Neural progenitor cell (in vitro differentiated cells): ENCODE measurements around the gene CD34. TPM values are rescaled to one million over a fixed set of nuclear protein-coding genes. Genes with fewer than 3 reads are reported as not detected.

Source experiments
- DNase-seq: peaks from one replicate; pipeline ENCODE4 v3.0.0-alpha.2; 2016; ENCODE audit warnings: low spot score
- H2AFZ ChIP-seq: fragments of 200-600 bp; sonication (generic); replicated peaks from 2 replicates; pipeline ENCODE4 v1.6.1; 2016; ENCODE audit warnings: antibody characterized with exemption
- H3F3A ChIP-seq: fragments of 200-600 bp; sonication (generic); 2 replicates; pipeline ENCODE4 v1.6.1; 2016; ENCODE audit warnings: antibody characterized with exemption, low read depth
- H3K27ac ChIP-seq: fragments of 200-600 bp; sonication (generic); 2 replicates; pipeline ENCODE4 v1.5.1; 2016; ENCODE audit warnings: mild to moderate bottlenecking
- H3K27me3 ChIP-seq: fragments of 200-600 bp; sonication (generic); 2 replicates; pipeline ENCODE4 v1.6.1; 2016; ENCODE audit warnings: mild to moderate bottlenecking, moderate library complexity
- H3K36me3 ChIP-seq: fragments of 200-600 bp; sonication (generic); 2 replicates; pipeline ENCODE4 v1.5.1; 2016
- H3K4me1 ChIP-seq: fragments of 200-600 bp; sonication (generic); 2 replicates; pipeline ENCODE4 v1.6.1; 2016; ENCODE audit warnings: mixed run types
- H3K4me2 ChIP-seq: fragments of 200-600 bp; sonication (generic); 2 replicates; pipeline ENCODE4 v1.6.1; 2016
- H3K4me3 ChIP-seq: fragments of 200-600 bp; sonication (generic); 2 replicates; pipeline ENCODE4 v1.5.1; 2016
- H3K79me2 ChIP-seq: fragments of 200-600 bp; sonication (generic); 2 replicates; pipeline ENCODE4 v1.6.1; 2016; ENCODE audit warnings: low read depth
- H3K9ac ChIP-seq: fragments of 200-600 bp; sonication (generic); 2 replicates; pipeline ENCODE4 v1.6.1; 2016
- H3K9me3 ChIP-seq: fragments of 200-600 bp; sonication (generic); 2 replicates; pipeline ENCODE4 v1.5.1; 2016; ENCODE audit warnings: low read depth
- H4K20me1 ChIP-seq: fragments of 200-600 bp; sonication (generic); 2 replicates; pipeline ENCODE4 v1.6.1; 2016; ENCODE audit warnings: low read depth
- H3K27ac Mint-ChIP-seq: 3 replicates; pipeline ENCODE4 v1.8.0; 2021; ENCODE audit warnings: mixed read lengths
- H3K27me3 Mint-ChIP-seq: 2 replicates; pipeline ENCODE4 v1.8.0; 2022; ENCODE audit warnings: low read depth, mild to moderate bottlenecking, inconsistent platforms, moderate library complexity, mixed read lengths; ENCODE audit not compliant: insufficient read depth
- H3K36me3 Mint-ChIP-seq: 3 replicates; pipeline ENCODE4 v1.8.0; 2021; ENCODE audit warnings: mixed read lengths
- H3K4me1 Mint-ChIP-seq: 3 replicates; pipeline ENCODE4 v1.8.0; 2021; ENCODE audit warnings: mixed read lengths
- H3K4me3 Mint-ChIP-seq: 3 replicates; pipeline ENCODE4 v1.8.0; 2021; ENCODE audit warnings: mild to moderate bottlenecking, moderate library complexity, mixed read lengths
- H3K9me3 Mint-ChIP-seq: 3 replicates; pipeline ENCODE4 v1.8.0; 2020; ENCODE audit warnings: mixed read lengths
- EZH2 ChIP-seq: fragments of 200-600 bp; sonication (generic); IDR thresholded peaks from 2 replicates; pipeline ENCODE4 v1.6.1; 2017; ENCODE audit warnings: antibody characterized with exemption, mild to moderate bottlenecking, moderate library complexity
- EZH2phosphoT487 ChIP-seq: fragments of 200-600 bp; sonication (generic); IDR thresholded peaks from 2 replicates; pipeline ENCODE4 v1.6.1; 2017; ENCODE audit warnings: antibody characterized with exemption
- total RNA-seq: library from RNA; depleted of rRNA; stranded (reverse); fragments of >200 nt; gene quantifications from 2 replicates; pipeline ENCODE4 v1.2.3, GENCODE V29; 2015; ENCODE audit warnings: low replicate concordance
- TF ChIP-seq, protein P1 (sequence below): fragments of 200-600 bp; sonication (generic); IDR thresholded peaks from 2 replicates; pipeline ENCODE4 v1.5.1; 2017; ENCODE audit warnings: antibody characterized with exemption, mild to moderate bottlenecking

The CD34 gene
- total RNA-seq, 1 donor from 2014 or later = 0.43 TPM

DNA sequence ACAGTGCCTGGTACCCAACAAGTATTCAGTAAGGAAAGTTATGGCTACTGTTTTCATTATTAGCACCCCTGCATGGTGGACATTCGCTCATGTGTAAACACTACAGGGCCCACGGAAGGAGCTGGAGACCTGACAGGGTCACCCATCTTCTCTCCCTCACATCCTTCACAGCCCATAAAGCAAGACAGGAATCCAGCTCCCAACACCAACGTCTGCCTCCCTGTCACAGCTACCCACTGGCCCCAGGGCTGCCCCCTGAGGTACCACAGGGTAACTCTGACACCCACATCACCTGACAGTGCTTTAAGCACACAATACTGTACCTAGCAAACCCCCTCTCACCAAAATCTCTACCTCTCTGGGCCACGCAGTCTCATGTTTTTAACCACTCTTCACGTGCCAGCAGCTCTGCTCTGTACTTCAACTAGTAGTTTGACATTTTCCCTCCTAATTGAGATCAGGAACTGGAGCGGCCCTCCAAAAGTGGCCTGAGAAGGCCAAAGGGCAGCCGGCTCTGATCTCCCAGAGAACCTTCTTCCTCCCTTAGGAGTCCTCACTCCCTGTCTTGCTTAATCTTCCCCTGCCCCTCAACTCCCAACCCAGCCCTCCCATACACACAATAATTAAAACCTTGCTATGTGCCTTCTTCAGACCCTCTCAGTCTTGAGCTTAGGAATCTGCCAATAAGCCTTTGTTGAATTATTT lies 76.8 kb downstream of the CD34 start:
- no peaks in the 10 kb centered on the region for H3F3A ChIP-seq
- no peak overlapping the region for H3K27ac ChIP-seq
- no peaks in the 10 kb centered on the region for H4K20me1 ChIP-seq
- H3K27me3 Mint-ChIP-seq = peaks cover 2% of the 10 kb centered on the region
- H3K9me3 Mint-ChIP-seq = no peaks in the 10 kb centered on the region
- H3K4me1 Mint-ChIP-seq = peaks cover 8% of the 10 kb centered on the region
- no peaks in the 10 kb centered on the region for H3K79me2 ChIP-seq
- no peak for TF ChIP-seq EZH2
- TF ChIP-seq EZH2phosphoT487 = no peak
- H3K4me3 Mint-ChIP-seq = no peak overlapping the region
- peaks cover 11% of the 10 kb centered on the region for H3K36me3 Mint-ChIP-seq
- H3K4me2 ChIP-seq = no peak overlapping the region
- H3K9me3 ChIP-seq = no peaks in the 10 kb centered on the region
- no peak overlapping the region for H3K9ac ChIP-seq
- H3K27me3 ChIP-seq = no peaks in the 10 kb centered on the region
- no peak overlapping the region for H3K27ac Mint-ChIP-seq
- DNase-seq = no peak
- no peak overlapping the region for H2AFZ ChIP-seq
- H3K4me1 ChIP-seq = no peaks in the 10 kb centered on the region
- H3K36me3 ChIP-seq = no peaks in the 10 kb centered on the region
- no peak overlapping the region for H3K4me3 ChIP-seq

DNA sequence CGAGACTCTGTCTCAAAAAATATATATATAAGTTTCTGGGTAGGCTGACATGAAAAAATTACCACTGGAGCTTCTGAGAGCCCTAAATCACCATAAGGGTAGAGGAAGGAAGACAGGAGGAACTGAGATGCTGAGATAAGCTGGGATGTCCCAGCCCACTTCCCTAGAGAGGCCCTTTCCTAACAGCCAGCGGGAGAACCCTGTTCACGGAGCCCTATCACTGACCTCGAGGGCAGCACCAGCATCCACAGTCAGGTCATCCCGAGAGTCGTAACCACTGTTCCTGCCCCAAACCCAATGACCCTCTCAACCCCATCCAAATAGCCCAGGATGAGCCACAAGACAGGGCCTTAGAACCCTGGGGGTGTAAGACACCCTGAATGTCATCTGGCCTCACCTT lies 77.5 kb downstream of the CD34 start:
- no peak overlapping the region for H3K4me3 Mint-ChIP-seq
- Histone ChIP-seq H3K4me2 (no peak overlapping the region), H3K36me3 (no peaks in the 10 kb centered on the region), H3K27me3 (no peaks in the 10 kb centered on the region), H3K79me2 (no peaks in the 10 kb centered on the region), H3K27ac (no peak overlapping the region), H3K4me1 (no peaks in the 10 kb centered on the region), H3K4me3 (no peak overlapping the region), H2AFZ (no peak overlapping the region), H4K20me1 (no peaks in the 10 kb centered on the region), H3K9me3 (no peaks in the 10 kb centered on the region), H3K9ac (no peak overlapping the region), H3F3A (no peaks in the 10 kb centered on the region)
- TF ChIP-seq, protein P1, sequence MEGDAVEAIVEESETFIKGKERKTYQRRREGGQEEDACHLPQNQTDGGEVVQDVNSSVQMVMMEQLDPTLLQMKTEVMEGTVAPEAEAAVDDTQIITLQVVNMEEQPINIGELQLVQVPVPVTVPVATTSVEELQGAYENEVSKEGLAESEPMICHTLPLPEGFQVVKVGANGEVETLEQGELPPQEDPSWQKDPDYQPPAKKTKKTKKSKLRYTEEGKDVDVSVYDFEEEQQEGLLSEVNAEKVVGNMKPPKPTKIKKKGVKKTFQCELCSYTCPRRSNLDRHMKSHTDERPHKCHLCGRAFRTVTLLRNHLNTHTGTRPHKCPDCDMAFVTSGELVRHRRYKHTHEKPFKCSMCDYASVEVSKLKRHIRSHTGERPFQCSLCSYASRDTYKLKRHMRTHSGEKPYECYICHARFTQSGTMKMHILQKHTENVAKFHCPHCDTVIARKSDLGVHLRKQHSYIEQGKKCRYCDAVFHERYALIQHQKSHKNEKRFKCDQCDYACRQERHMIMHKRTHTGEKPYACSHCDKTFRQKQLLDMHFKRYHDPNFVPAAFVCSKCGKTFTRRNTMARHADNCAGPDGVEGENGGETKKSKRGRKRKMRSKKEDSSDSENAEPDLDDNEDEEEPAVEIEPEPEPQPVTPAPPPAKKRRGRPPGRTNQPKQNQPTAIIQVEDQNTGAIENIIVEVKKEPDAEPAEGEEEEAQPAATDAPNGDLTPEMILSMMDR = no peak
- TF ChIP-seq EZH2 (no peak), EZH2phosphoT487 (no peak)
- no peaks in the 10 kb centered on the region for H3K9me3 Mint-ChIP-seq
- H3K4me1 Mint-ChIP-seq = peaks cover 5% of the 10 kb centered on the region
- H3K27ac Mint-ChIP-seq = no peak overlapping the region
- H3K36me3 Mint-ChIP-seq = peaks cover 11% of the 10 kb centered on the region
- H3K27me3 Mint-ChIP-seq = peaks cover 2% of the 10 kb centered on the region
- no peak for DNase-seq

DNA sequence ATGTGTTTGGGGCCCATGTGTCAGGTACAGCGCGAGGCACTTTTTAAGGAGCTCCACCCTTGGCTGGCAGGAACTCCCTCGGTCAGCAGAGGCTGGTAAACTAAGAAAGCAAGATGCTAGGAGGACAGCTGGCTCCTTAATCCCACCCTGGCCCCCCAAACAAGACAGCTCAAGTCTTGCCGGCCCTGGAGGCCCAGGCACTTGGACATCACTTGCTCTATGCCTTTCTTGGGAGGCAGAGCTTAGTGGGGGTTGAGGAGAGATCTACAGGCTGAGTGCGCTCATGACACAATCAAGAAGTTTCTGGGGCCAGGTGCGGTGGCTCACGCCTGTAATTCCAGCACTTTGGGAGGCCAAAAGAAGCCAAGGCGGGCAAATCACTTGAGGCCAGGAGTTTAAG lies 78.1 kb downstream of the CD34 start:
- H3K4me1 Mint-ChIP-seq = peaks cover 5% of the 10 kb centered on the region
- no peaks in the 10 kb centered on the region for H3F3A ChIP-seq
- no peak overlapping the region for H3K27ac Mint-ChIP-seq
- H3K36me3 Mint-ChIP-seq = peaks cover 11% of the 10 kb centered on the region
- H3K79me2 ChIP-seq = no peaks in the 10 kb centered on the region
- no peaks in the 10 kb centered on the region for H3K4me1 ChIP-seq
- H3K27me3 Mint-ChIP-seq = peaks cover 2% of the 10 kb centered on the region
- no peaks in the 10 kb centered on the region for H3K36me3 ChIP-seq
- TF ChIP-seq, protein P1 = no peak
- TF ChIP-seq EZH2 (no peak), EZH2phosphoT487 (no peak)
- H4K20me1 ChIP-seq = no peaks in the 10 kb centered on the region
- no peak overlapping the region for H3K9ac ChIP-seq
- no peaks in the 10 kb centered on the region for H3K27me3 ChIP-seq
- H3K4me3 Mint-ChIP-seq = no peak overlapping the region
- no peak overlapping the region for H2AFZ ChIP-seq
- H3K9me3 ChIP-seq = no peaks in the 10 kb centered on the region
- H3K9me3 Mint-ChIP-seq = no peaks in the 10 kb centered on the region
- DNase-seq = no peak
- no peak overlapping the region for H3K4me3 ChIP-seq
- no peak overlapping the region for H3K27ac ChIP-seq
- no peak overlapping the region for H3K4me2 ChIP-seq

DNA sequence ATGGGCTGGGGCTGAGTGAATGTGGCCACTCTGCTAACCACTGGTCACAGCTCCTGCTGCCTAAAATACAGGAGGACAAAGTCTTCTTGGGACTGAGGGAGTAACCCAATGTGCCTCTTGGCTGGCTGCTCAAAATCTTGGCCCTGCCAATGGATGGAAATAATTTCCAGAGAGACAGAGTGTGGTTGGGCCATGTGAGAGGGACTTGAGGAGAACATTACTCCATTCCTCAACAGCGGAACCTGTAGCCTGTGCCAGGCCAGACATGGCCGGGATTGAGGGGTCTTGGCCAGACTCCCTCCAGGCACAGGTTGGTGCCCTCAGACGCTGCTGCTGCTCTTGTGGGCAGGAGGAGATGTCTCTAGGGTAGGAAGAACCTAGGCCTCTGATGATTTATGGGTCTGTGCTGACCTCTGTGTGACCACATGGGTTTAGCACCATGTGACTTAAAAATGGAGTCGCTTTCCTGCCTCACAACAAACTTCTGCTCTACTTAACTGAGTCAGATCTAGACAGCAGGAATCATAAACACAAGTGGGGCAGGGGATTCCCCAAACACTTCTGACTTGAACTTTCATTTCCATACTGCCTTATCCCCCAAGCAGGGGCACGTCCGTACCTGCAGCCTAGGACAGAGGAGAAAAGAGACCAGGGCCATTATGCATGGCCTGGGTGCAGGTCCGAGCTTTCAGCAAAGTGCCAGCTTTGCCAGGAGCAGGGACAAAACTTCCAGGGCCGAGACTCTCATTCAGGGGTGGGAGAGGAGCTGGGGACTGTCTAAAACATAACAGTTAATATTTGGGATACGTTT lies 79.2 kb downstream of the CD34 start:
- Mint-ChIP-seq H3K9me3 (no peaks in the 10 kb centered on the region), H3K4me1 (peaks cover 5% of the 10 kb centered on the region), H3K27me3 (peaks cover 2% of the 10 kb centered on the region), H3K4me3 (no peak overlapping the region), H3K27ac (peak overlapping the region; percentile 51), H3K36me3 (peaks cover 7% of the 10 kb centered on the region)
- Histone ChIP-seq H2AFZ (no peak overlapping the region), H3K4me3 (no peak overlapping the region), H3K9me3 (no peaks in the 10 kb centered on the region), H3K4me2 (no peak overlapping the region), H3K4me1 (no peaks in the 10 kb centered on the region), H3K27me3 (no peaks in the 10 kb centered on the region), H3K27ac (no peak overlapping the region), H3K9ac (no peak overlapping the region), H4K20me1 (no peaks in the 10 kb centered on the region), H3F3A (no peaks in the 10 kb centered on the region), H3K79me2 (no peaks in the 10 kb centered on the region), H3K36me3 (no peaks in the 10 kb centered on the region)
- TF ChIP-seq, protein P1 = no peak
- TF ChIP-seq EZH2 (no peak), EZH2phosphoT487 (no peak)
- DNase-seq = no peak
